Lower leg skin (tissue), 3 donors: ENCODE results near the gene HSD3B1.

ENCODE experiments used
- POLR2A ChIP-seq, 2 donors: fragments of 450-650 bp; IDR thresholded peaks; one replicate each; pipeline ENCODE4 v1.6.1; 2016 to 2017; ENCODE audit warnings: antibody characterized with exemption in 2 of 2, mild to moderate bottlenecking in 1 of 2, moderate library complexity in 1 of 2
- TF ChIP-seq, protein P1 (sequence below), 3 donors: fragments of 450-650 bp; IDR thresholded peaks; one replicate each; pipeline ENCODE4 v1.5.1; 2016; ENCODE audit warnings: antibody characterized with exemption in 3 of 3, mild to moderate bottlenecking in 3 of 3, moderate library complexity in 2 of 3

DNA sequence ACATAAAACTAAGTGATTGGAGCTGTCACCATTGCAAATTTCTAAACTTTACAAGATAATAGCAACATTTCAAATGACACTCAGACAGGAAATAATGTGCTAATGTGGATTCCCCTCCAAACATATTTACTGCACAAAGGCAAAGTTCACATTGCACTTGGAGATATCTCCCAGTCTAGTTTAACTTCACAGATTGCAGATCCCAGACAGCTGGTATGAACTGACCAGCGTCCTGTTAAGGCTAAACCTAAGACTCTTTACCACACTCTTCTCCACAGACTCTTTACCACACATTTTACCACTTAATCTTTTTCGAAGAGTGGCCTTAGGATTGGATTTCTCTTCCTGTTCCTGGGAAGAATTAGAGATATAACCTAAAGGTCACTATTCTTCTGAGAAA is 40.6 kb upstream of the HSD3B1 start:
- no peak for TF ChIP-seq POLR2A (IDR thresholded peaks at IDR 0.05)
- TF ChIP-seq, protein P1, sequence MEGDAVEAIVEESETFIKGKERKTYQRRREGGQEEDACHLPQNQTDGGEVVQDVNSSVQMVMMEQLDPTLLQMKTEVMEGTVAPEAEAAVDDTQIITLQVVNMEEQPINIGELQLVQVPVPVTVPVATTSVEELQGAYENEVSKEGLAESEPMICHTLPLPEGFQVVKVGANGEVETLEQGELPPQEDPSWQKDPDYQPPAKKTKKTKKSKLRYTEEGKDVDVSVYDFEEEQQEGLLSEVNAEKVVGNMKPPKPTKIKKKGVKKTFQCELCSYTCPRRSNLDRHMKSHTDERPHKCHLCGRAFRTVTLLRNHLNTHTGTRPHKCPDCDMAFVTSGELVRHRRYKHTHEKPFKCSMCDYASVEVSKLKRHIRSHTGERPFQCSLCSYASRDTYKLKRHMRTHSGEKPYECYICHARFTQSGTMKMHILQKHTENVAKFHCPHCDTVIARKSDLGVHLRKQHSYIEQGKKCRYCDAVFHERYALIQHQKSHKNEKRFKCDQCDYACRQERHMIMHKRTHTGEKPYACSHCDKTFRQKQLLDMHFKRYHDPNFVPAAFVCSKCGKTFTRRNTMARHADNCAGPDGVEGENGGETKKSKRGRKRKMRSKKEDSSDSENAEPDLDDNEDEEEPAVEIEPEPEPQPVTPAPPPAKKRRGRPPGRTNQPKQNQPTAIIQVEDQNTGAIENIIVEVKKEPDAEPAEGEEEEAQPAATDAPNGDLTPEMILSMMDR (IDR thresholded peaks at IDR 0.05), result no peak
